Esophagus (tissue), 2 donors: ENCODE data around the gene TNFRSF8. TPM values are rescaled to one million over a fixed set of nuclear protein-coding genes. Genes with fewer than 3 reads are reported as not detected.

Source experiments
- H3K27ac ChIP-seq, 2 donors: one replicate each; pipeline ENCODE4 v1.5.1; 2013; ENCODE audit warnings: low read depth in 2 of 2, mild to moderate bottlenecking in 2 of 2, inconsistent platforms in 1 of 2, low read length in 1 of 2, moderate library complexity in 1 of 2
- H3K27me3 ChIP-seq, 2 donors: one replicate each; pipeline ENCODE4 v1.6.1; 2013; ENCODE audit warnings: low read length in 2 of 2, control low read depth in 1 of 2, mild to moderate bottlenecking in 1 of 2; ENCODE audit not compliant: insufficient read depth in 2 of 2, control insufficient read depth in 1 of 2
- H3K36me3 ChIP-seq, 2 donors: one replicate each; pipeline ENCODE4 v1.6.1; 2013; ENCODE audit warnings: low read length in 1 of 2; ENCODE audit not compliant: control insufficient read depth in 2 of 2, insufficient read depth in 2 of 2
- H3K4me1 ChIP-seq, 2 donors: one replicate each; pipeline ENCODE4 v1.6.1; 2013; ENCODE audit warnings: low read length in 1 of 2; ENCODE audit not compliant: control insufficient read depth in 2 of 2, insufficient read depth in 2 of 2
- H3K4me3 ChIP-seq, 2 donors: one replicate each; pipeline ENCODE4 v1.5.1; 2013; ENCODE audit warnings: low read length in 2 of 2, mild to moderate bottlenecking in 2 of 2, low read depth in 1 of 2, moderate library complexity in 1 of 2
- H3K9me3 ChIP-seq, 2 donors: one replicate each; pipeline ENCODE4 v1.6.1; 2013; ENCODE audit warnings: mild to moderate bottlenecking in 2 of 2, low read depth in 1 of 2, low read length in 1 of 2, moderate library complexity in 1 of 2; ENCODE audit not compliant: control insufficient read depth in 2 of 2, insufficient read depth in 1 of 2
- WGBS, 2 donors: extraction: QIAGEN DNeasy Blood & Tissue Kit; methylation state at CpG; one replicate each; pipeline ENCODE4 v1.1.7; 2013; 5-methylcytosine and 5-hydroxymethylcytosine counted together
- polyA plus RNA-seq, 2 donors: library from polyadenylated mRNA; stranded (reverse); fragments of 200-250 nt; gene quantifications; one replicate each; pipeline ENCODE4 v1.2.3, GENCODE V29; 2013
- donor health status: healthy with polysubstance abuse.
- donor health status: Bipolar disorder and iron deficiency.

TNFRSF8 gene
- polyA plus RNA-seq, 2 donors = 0.14 TPM

- H3K27ac ChIP-seq = no peak overlapping the region
- H3K9me3 ChIP-seq = no peaks in the 10 kb centered on the region
- H3K27me3 ChIP-seq = no peaks in the 10 kb centered on the region
- H3K36me3 ChIP-seq = no peaks in the 10 kb centered on the region
- WGBS, 2 donors = 77 to 86% methylated on average over 8 of the region's 8 CpGs
- no peak overlapping the region for H3K4me3 ChIP-seq
- H3K4me1 ChIP-seq = peaks cover 4% of the 10 kb centered on the region in 2 donors
Observed at GRCh38 chr1:12136916-12137610, 74.0 kb downstream of the TNFRSF8 start.

DNA sequence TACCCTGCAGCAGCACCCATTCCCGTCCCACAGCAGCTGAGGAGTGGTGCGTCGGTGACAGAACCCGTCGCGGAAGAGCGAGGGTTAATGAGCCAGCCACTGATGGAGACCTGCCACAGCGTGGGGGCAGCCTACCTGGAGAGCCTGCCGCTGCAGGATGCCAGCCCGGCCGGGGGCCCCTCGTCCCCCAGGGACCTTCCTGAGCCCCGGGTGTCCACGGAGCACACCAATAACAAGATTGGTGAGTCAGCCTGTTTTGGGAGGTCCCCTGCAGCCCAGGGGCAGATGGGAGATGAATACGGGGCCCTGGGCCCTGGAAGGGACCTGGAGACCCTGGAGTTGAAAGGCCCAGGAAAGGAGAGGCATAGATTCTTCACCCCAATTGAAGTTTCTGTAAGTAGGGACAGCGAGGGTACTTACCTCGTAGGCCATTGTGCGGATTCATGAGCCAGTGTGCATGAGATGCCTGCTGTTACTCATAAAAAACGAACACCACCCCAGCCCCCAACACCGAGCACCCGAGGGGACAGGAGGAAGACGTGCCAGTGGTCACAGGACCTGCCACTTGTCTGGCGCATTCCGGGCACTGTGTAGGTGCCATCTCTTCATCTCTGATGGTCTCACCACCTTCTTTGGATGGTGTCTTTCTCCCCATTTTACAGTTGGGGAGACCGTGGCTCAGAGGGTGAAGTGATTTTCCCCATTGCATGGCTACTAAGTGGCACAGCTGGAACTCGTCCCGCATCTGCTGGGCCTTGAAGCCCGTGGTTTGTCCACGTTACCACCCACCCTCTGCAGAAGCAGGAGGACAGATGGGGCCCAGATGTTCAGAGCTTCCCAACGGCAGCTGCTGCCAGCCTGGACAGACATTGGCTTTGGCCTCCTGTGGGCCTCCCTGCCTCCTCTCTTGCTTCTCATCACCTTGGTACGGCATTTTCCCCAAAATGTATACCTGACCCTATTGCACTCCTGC, 75.4 kb downstream of the TNFRSF8 start:
- H3K27ac ChIP-seq = no peak overlapping the region
- no peak overlapping the region for H3K4me3 ChIP-seq
- H3K36me3 ChIP-seq = no peaks in the 10 kb centered on the region
- H3K4me1 ChIP-seq = peaks cover 4 to 9% of the 10 kb centered on the region in 2 donors
- H3K27me3 ChIP-seq = no peaks in the 10 kb centered on the region
- WGBS, 2 donors = 78 to 82% methylated on average over 31 of the region's 31 CpGs
- no peaks in the 10 kb centered on the region for H3K9me3 ChIP-seq

DNA sequence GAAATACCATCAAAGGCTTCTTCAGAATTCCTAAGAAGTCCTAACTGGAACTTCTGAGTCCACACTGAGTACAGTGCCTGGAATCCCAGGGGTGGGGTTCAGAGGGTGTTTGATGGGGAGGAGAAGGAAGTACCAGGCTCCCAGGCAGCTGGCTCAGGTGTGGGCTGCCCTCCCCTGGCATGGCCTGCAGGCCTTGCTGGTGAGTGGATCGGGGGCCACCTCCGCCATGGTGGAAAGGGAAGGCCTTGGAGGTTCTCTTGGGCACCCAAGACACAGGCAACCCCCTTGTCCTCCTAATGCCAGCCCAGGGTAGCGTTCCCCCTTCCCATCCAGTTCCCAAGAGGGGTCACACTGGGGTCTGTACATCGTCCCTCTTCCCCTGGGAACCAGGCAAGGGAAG, 76.9 kb downstream of the TNFRSF8 start:
- WGBS, 2 donors = 93 to 97% methylated on average over 3 to 4 of the region's 4 CpGs
- no peaks in the 10 kb centered on the region for H3K36me3 ChIP-seq
- no peaks in the 10 kb centered on the region for H3K27me3 ChIP-seq
- peaks cover 0 to 15% of the 10 kb centered on the region in 2 donors for H3K4me1 ChIP-seq
- no peak overlapping the region for H3K27ac ChIP-seq
- H3K9me3 ChIP-seq = no peaks in the 10 kb centered on the region
- no peak overlapping the region for H3K4me3 ChIP-seq

DNA sequence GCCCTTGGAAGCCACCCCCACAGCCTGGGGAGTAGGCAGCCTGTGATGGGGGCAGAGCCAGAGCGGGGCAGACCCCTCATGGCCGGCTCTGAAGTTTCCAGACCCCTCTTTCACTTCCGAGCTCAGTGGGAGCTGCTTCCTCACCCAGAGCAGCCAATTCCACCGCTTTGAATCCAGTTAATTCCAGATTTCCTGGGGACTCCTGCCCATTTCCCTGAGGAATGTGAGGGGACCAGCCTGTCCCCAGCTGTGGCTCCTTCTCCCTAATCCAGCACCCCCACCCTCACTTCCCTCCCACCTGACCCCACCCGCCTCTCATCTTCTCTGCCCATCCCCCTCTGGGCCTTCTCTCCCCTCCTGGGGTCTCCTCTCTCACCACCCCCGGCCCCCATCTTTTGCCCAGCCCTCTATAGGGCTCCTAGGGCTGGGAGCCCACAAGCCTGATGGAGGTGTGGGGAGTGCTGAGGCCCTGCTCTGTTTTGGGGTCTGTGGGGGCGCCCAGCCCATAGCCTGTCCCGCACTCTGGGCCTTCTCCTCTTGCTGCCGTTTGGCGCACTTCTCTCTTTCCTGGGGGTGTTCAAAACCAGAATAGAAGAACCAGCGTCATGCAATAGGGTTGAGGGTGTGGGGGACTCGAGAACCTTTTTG, 77.5 kb downstream of the TNFRSF8 start:
- H3K4me3 ChIP-seq = no peak overlapping the region
- no peaks in the 10 kb centered on the region for H3K36me3 ChIP-seq
- no peaks in the 10 kb centered on the region for H3K9me3 ChIP-seq
- H3K4me1 ChIP-seq = peaks cover 0 to 13% of the 10 kb centered on the region in 2 donors
- WGBS, 2 donors = 82 to 86% methylated on average over 12 of the region's 12 CpGs
- no peak overlapping the region for H3K27ac ChIP-seq
- no peaks in the 10 kb centered on the region for H3K27me3 ChIP-seq

DNA sequence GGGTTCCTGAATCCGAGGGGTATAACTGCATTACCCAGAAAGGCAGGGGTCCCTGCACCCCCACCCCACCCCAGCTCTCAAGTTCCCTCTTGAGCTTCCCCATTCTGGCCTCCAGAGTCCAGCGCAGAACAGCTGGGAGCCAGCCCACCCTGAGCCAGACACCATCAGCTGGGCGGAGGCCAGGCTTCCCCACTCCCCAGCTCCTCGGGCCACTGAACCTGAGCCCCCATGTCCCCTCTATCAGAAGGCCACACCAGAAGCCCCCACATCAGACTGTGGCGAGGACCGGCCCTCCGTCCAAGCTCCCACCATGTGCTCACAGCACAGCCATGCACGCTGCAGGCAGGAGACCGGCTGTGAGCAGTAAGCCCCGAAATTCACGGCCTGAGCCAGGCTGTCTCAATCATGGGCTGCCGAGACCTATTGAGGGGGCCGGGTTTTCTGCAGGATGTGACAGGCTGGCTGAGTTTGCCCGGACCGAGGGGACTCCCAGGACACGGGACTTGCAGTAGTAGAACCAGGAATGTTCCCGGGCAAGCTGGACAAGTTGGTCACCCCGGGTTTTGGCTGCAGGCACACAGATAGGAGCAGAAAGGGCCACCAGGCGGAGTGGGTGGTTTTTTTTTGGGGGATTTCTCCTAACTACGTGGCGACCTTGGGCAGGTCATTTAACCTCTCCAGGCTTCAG, 78.2 kb downstream of the TNFRSF8 start:
- no peaks in the 10 kb centered on the region for H3K36me3 ChIP-seq
- 72 to 80% methylated on average over 21 of the region's 21 CpGs for WGBS, 2 donors
- no peak overlapping the region for H3K4me3 ChIP-seq
- peaks cover 0 to 11% of the 10 kb centered on the region in 2 donors for H3K4me1 ChIP-seq
- H3K9me3 ChIP-seq = no peaks in the 10 kb centered on the region
- no peak overlapping the region for H3K27ac ChIP-seq
- H3K27me3 ChIP-seq = no peaks in the 10 kb centered on the region

DNA sequence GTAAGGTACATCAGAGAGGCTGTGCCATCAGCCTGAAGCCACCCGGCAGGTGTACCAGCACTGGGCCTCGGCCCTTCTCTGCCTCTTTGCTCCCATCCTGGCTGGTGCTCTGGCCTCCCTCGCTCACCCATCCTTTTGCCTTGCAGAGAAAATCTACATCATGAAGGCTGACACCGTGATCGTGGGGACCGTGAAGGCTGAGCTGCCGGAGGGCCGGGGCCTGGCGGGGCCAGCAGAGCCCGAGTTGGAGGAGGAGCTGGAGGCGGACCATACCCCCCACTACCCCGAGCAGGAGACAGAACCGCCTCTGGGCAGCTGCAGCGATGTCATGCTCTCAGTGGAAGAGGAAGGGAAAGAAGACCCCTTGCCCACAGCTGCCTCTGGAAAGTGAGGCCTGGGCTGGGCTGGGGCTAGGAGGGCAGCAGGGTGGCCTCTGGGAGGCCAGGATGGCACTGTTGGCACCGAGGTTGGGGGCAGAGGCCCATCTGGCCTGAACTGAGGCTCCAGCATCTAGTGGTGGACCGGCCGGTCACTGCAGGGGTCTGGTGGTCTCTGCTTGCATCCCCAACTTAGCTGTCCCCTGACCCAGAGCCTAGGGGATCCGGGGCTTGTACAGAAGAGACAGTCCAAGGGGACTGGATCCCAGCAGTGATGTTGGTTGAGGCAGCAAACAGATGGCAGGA, 79.2 kb downstream of the TNFRSF8 start:
- H3K4me1 ChIP-seq = peaks cover 0 to 11% of the 10 kb centered on the region in 2 donors
- H3K27ac ChIP-seq = no peak overlapping the region
- 91 to 93% methylated on average over 18 of the region's 18 CpGs for WGBS, 2 donors
- H3K27me3 ChIP-seq = no peaks in the 10 kb centered on the region
- H3K36me3 ChIP-seq = no peaks in the 10 kb centered on the region
- H3K9me3 ChIP-seq = no peaks in the 10 kb centered on the region
- H3K4me3 ChIP-seq = no peak overlapping the region

GRCh38 chr1:12142891-12143630, 80.0 kb downstream of the TNFRSF8 start:
- Histone ChIP-seq H3K36me3 (no peaks in the 10 kb centered on the region), H3K27me3 (no peaks in the 10 kb centered on the region), H3K4me3 (no peak overlapping the region), H3K4me1 (peaks cover 0 to 11% of the 10 kb centered on the region in 2 donors), H3K9me3 (no peaks in the 10 kb centered on the region), H3K27ac (peak overlapping the region; percentile 34 to 60)
- WGBS, 2 donors = 81 to 82% methylated on average over 20 to 21 of the region's 21 CpGs

DNA sequence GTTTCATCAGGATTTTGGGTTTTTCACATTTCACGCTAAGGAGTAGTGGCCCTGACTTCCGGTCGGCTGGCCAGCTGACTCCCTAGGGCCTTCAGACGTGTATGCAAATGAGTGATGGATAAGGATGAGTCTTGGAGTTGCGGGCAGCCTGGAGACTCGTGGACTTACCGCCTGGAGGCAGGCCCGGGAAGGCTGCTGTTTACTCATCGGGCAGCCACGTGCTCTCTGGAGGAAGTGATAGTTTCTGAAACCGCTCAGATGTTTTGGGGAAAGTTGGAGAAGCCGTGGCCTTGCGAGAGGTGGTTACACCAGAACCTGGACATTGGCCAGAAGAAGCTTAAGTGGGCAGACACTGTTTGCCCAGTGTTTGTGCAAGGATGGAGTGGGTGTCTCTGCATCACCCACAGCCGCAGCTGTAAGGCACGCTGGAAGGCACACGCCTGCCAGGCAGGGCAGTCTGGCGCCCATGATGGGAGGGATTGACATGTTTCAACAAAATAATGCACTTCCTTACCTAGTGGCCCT, 80.6 kb downstream of the TNFRSF8 start:
- Histone ChIP-seq H3K27ac (peak overlapping the region; percentile 44 to 60), H3K4me1 (peaks cover 0 to 11% of the 10 kb centered on the region in 2 donors), H3K36me3 (no peaks in the 10 kb centered on the region), H3K27me3 (no peaks in the 10 kb centered on the region), H3K4me3 (no peak overlapping the region), H3K9me3 (no peaks in the 10 kb centered on the region)
- WGBS, 2 donors = 17 to 23% methylated on average over 17 of the region's 17 CpGs
